Upper lobe of right lung (tissue), 1 donor: Measurements from ENCODE around the gene THOC7. TPM values are rescaled to one million over a fixed set of nuclear protein-coding genes. Genes with fewer than 3 reads are reported as not detected.

Experiments
- ATAC-seq: fragments of 200-7000 bp; cut with Tn5 transposase; one replicate; pipeline ENCODE4 v1.9.1; 2020; ENCODE audit warnings: mild to moderate bottlenecking, moderate library complexity
- DNase-seq: peaks from one replicate; pipeline ENCODE4 v3.0.0-alpha.2; 2020
- H3K27ac ChIP-seq: fragments of 200-600 bp; one replicate; pipeline ENCODE4 v1.8.0; 2022
- H3K27me3 ChIP-seq: fragments of 200-600 bp; one replicate; pipeline ENCODE4 v1.8.0; 2022; ENCODE audit warnings: mild to moderate bottlenecking
- H3K36me3 ChIP-seq: fragments of 200-600 bp; one replicate; pipeline ENCODE4 v1.8.0; 2022
- H3K4me1 ChIP-seq: fragments of 200-600 bp; one replicate; pipeline ENCODE4 v1.8.0; 2022
- H3K4me3 ChIP-seq: fragments of 200-600 bp; one replicate; pipeline ENCODE4 v1.8.0; 2022; ENCODE audit warnings: mild to moderate bottlenecking
- H3K9me3 ChIP-seq: fragments of 200-600 bp; one replicate; pipeline ENCODE4 v1.8.0; 2022
- intact Hi-C: fragments of 100-400 bp; cut with DNase I; formaldehyde crosslinking; loops from one replicate; pipeline ENCODE4 v1.11.0; 2022
- total RNA-seq: library from RNA; stranded (reverse); fragmentation: NEBNext Ultra II Directional; extraction: Animal tissue kit (Norgen Biotek cat#: 25700); gene quantifications from one replicate; pipeline ENCODE4 v1.2.1, GENCODE V29; 2021
- TF ChIP-seq, protein P1 (sequence below): fragments of 200-600 bp; IDR thresholded peaks from one replicate; pipeline ENCODE4 v1.8.0; 2022; ENCODE audit warnings: antibody characterized with exemption
- donor health status: DM: no; HTN: yes; CAD: no; lungs with severe emphysema.

THOC7 gene
- total RNA-seq, 1 donor from 2014 or later: 46.9 TPM

DNA sequence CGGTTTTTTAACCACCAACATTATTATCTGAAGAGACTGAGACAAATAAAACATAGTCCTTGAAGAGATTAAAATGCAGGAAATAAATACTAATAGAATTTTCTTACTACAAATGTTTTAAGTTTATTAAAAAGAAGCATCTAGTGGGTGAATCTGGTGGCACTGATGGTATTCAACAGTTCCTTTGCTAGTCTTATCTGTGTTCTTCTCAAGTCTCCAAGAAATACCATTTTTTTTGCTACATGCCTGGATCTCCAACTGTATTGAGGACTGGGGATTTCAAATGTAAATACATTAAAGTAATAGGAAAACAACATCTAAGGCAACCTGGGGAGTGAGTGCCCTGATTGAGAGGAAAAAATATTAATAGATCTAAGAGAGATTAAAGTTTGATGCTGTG lies 21.9 kb downstream of the THOC7 start:
- no peaks in the 10 kb centered on the region for H3K36me3 ChIP-seq
- H3K27me3 ChIP-seq: no peaks in the 10 kb centered on the region
- intact Hi-C loops: no loop called here
- H3K4me3 ChIP-seq: no peak overlapping the region
- H3K9me3 ChIP-seq: no peaks in the 10 kb centered on the region
- DNase-seq (no peak), ATAC-seq (no peak)
- TF ChIP-seq, protein P1, sequence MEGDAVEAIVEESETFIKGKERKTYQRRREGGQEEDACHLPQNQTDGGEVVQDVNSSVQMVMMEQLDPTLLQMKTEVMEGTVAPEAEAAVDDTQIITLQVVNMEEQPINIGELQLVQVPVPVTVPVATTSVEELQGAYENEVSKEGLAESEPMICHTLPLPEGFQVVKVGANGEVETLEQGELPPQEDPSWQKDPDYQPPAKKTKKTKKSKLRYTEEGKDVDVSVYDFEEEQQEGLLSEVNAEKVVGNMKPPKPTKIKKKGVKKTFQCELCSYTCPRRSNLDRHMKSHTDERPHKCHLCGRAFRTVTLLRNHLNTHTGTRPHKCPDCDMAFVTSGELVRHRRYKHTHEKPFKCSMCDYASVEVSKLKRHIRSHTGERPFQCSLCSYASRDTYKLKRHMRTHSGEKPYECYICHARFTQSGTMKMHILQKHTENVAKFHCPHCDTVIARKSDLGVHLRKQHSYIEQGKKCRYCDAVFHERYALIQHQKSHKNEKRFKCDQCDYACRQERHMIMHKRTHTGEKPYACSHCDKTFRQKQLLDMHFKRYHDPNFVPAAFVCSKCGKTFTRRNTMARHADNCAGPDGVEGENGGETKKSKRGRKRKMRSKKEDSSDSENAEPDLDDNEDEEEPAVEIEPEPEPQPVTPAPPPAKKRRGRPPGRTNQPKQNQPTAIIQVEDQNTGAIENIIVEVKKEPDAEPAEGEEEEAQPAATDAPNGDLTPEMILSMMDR: no peak
- H3K27ac ChIP-seq: no peak overlapping the region
- H3K4me1 ChIP-seq: no peaks in the 10 kb centered on the region

DNA sequence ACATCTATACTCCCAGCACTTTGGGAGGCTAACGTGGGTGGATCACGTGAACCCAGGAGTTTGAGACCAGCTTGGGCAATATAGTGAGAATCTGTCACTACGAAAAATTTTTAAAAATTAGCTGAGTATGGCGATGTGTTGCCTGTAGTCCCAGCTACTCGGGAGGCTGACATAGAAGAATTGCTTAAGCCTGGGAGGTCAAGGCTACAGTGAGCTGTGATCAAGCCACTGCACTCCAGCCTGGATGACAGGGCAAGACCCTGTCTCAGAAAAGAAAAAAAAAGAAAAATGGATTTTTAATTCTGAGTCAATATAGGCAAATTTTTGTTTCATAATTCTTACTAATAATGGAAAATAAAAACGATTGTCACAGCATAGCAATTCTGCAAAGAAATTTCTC lies 31.2 kb downstream of the THOC7 start:
- Histone ChIP-seq H3K27me3 (no peaks in the 10 kb centered on the region), H3K36me3 (peaks cover 77% of the 10 kb centered on the region), H3K27ac (no peak overlapping the region), H3K4me1 (no peaks in the 10 kb centered on the region), H3K9me3 (no peaks in the 10 kb centered on the region), H3K4me3 (no peak overlapping the region)
- intact Hi-C loops: no loop called here
- DNase-seq: no peak
- ATAC-seq: no peak
- TF ChIP-seq, protein P1: no peak

DNA sequence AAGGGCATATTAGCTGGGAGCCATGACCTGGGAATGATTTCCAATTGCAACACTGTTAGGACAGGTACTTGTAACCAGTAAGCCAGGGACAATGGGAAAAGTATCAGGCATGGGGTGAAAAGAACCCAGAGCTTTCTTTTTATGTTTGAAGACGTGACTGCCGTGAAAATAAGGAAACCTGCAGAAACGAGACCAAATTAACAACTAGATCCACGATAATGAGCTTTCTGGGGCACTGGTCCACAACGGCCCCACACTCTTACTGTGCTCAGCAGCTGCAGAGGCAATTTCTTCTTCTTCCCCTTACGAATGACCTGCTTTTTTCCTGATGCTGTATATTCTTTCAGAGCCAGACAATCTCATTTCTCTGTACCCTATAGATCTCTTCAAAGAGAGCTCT lies 33.1 kb downstream of the THOC7 start:
- H3K27me3 ChIP-seq: no peaks in the 10 kb centered on the region
- intact Hi-C loops: no loop called here
- no peaks in the 10 kb centered on the region for H3K9me3 ChIP-seq
- TF ChIP-seq, protein P1: no peak
- H3K4me3 ChIP-seq: no peak overlapping the region
- H3K36me3 ChIP-seq: peaks cover 67% of the 10 kb centered on the region
- no peak for ATAC-seq
- no peak for DNase-seq
- H3K27ac ChIP-seq: no peak overlapping the region
- no peaks in the 10 kb centered on the region for H3K4me1 ChIP-seq

DNA sequence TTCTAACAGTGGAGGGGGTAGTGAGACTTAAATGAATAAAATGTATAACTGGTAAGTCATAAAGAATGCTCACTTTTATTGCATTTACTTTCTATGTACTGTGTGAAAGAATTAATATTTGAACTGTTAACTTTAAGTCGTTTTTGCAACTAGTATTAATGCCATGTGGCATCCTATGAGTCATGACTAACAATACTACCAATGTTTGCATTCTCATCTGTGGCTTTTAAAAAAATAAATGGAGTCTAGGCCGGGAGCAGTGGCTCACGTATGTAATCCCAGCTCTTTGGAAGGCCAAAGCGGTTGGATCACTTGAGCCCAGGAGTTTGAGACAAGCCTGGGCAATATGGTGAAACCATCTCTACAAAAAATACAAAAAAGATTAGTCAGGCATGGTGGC lies 39.3 kb downstream of the THOC7 start:
- no peak for ATAC-seq

DNA sequence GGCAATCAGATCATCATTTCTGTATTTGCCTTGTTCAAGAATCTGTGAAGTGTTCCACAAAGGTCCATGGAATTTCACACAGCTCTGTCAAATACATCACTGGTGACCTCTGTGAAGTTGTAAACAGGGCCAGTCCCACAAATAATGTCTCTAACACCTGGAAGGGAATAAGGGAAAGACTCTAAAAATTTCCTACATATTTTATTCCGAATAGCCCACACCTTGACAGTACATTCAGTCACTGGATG lies 44.5 kb downstream of the THOC7 start, which contains the start of gene C3orf49:
TSS of gene C3orf49 (plus strand) at position 149 of the 248 bp plus-strand sequence. CDS start 173 bp downstream, outside the sequence.
- no peak within 1 kb of the TSS for H3K4me3 ChIP-seq
- H3K4me1 ChIP-seq: peaks cover 6% of the 10 kb centered on the region
- intact Hi-C loops: no loop called here
- no peaks in the 10 kb centered on the region for H3K36me3 ChIP-seq
- H3K27ac ChIP-seq: no peak within 1 kb of the TSS
- TF ChIP-seq, protein P1: no peak
- DNase-seq (no peak), ATAC-seq (no peak)
- H3K27me3 ChIP-seq: no peaks in the 10 kb centered on the region
- no peaks in the 10 kb centered on the region for H3K9me3 ChIP-seq

More for the DNA sequence above, 39.3 kb downstream of the THOC7 start:
- Histone ChIP-seq H3K9me3 (no peaks in the 10 kb centered on the region), H3K4me1 (no peaks in the 10 kb centered on the region), H3K4me3 (no peak overlapping the region), H3K27ac (no peak overlapping the region), H3K27me3 (no peaks in the 10 kb centered on the region), H3K36me3 (peaks cover 10% of the 10 kb centered on the region)
- DNase-seq: no peak
- TF ChIP-seq, protein P1: no peak
- intact Hi-C loops: no loop called here
